HCT116 (cell line): ENCODE data around the gene GPN2. TPM values are rescaled to one million over a fixed set of nuclear protein-coding genes. Genes with fewer than 3 reads are reported as not detected.

Experiments
- ATAC-seq: fragments of 200-7000 bp; cut with Tn5 transposase; 2 replicates; pipeline ENCODE4 v1.9.1; 2020; ENCODE audit warnings: mild to moderate bottlenecking, moderate library complexity
- BruUV-seq: library from RNA; stranded (reverse); fragments of 400-500 nt; replicated peaks from 2 replicates; lab custom pipeline; 2021; lab: Mats Ljungman, UMichigan
- CTCF ChIA-PET: fragments of 300-600 bp; sonication (Branson Sonifier 250); formaldehyde crosslinking; loops from one replicate; lab custom pipeline; 2021; ENCODE audit warnings: antibody characterized with exemption; lab: Charles Lee
- POLR2A ChIA-PET: fragments of 300-600, 350-600 bp; sonication (Branson Sonifier 250); formaldehyde crosslinking; loops from one replicate; lab custom pipeline; 2021; ENCODE audit warnings: antibody characterized with exemption; lab: Charles Lee
- RAD21 ChIA-PET, 2 experiments: fragments of 300-600 bp; sonication (Branson Sonifier 250); formaldehyde crosslinking; loops; one replicate each; lab custom pipeline; 2023; ENCODE audit warnings: low total read pairs in 2 of 2; ENCODE audit not compliant: uncharacterized antibody in 2 of 2, unreplicated experiment in 2 of 2, low non-redundant PET in 1 of 2; lab: Charles Lee
- DNase-seq: peaks from one replicate; pipeline ENCODE4 v3.0.0-alpha.2; 2010; ENCODE audit warnings: low read depth, low spot score
- H2AFZ ChIP-seq: fragments of 200-600 bp; shearing (Covaris generic), sonication (generic); 2 replicates; pipeline ENCODE4 v1.6.1; 2017; ENCODE audit warnings: low read depth, mixed run types, mixed read lengths, antibody characterized with exemption, low read length; ENCODE audit not compliant: poor library complexity, severe bottlenecking
- H3K27ac ChIP-seq: 2 replicates; pipeline ENCODE4 v1.5.1; 2012; ENCODE audit warnings: low read depth, low read length
- H3K27me3 ChIP-seq: fragments of 200-600 bp; sonication (generic); 2 replicates; pipeline ENCODE4 v1.6.1; 2016; ENCODE audit warnings: mixed run types, low read length, mixed read lengths; ENCODE audit not compliant: insufficient read depth
- H3K36me3 ChIP-seq, 2 experiments: fragments of 200-500 bp in 1 of 2; fragments of 200-600 bp in 1 of 2; sonication (Bioruptor generic) in 1 of 2; sonication (generic) in 1 of 2; 2 replicates each; pipeline versions ENCODE4 v1.5.1 to v1.6.1; 2014 to 2016; ENCODE audit warnings: low read length in 2 of 2, inconsistent platforms in 1 of 2, mixed read lengths in 1 of 2, mixed run types in 1 of 2; ENCODE audit not compliant: insufficient read depth in 2 of 2, control insufficient read depth in 1 of 2
- H3K4me1 ChIP-seq, 2 experiments: fragments of 200-600 bp in 1 of 2; sonication (generic) in 1 of 2; 2 replicates each; pipeline versions ENCODE4 v1.5.1 to v1.6.1; 2012 to 2017; ENCODE audit warnings: low read length in 2 of 2, inconsistent platforms in 1 of 2, mild to moderate bottlenecking in 1 of 2, mixed read lengths in 1 of 2, mixed run types in 1 of 2, moderate library complexity in 1 of 2; ENCODE audit not compliant: insufficient read depth in 2 of 2, control insufficient read depth in 1 of 2
- H3K4me2 ChIP-seq: fragments of 200-600 bp; sonication (generic); 2 replicates; pipeline ENCODE4 v1.6.1; 2017; ENCODE audit warnings: mixed run types, low read length, mixed read lengths
- H3K4me3 ChIP-seq, 2 experiments: fragments of 200-600 bp in 1 of 2; sonication (generic) in 1 of 2; replicated peaks in 1 of 2; 2 replicates each; pipeline ENCODE4 v1.5.1; 2011 to 2016; ENCODE audit warnings: low read length in 2 of 2, control low read depth in 1 of 2, low read depth in 1 of 2, mild to moderate bottlenecking in 1 of 2, mixed read lengths in 1 of 2, mixed run types in 1 of 2
- H3K79me2 ChIP-seq: fragments of 200-600 bp; sonication (generic); 2 replicates; pipeline ENCODE4 v1.6.1; 2017; ENCODE audit warnings: mild to moderate bottlenecking, mixed run types, low read length, moderate library complexity, mixed read lengths; ENCODE audit not compliant: insufficient read depth
- H3K9ac ChIP-seq: fragments of 200-600 bp; sonication (generic); 2 replicates; pipeline ENCODE4 v1.6.1; 2016; ENCODE audit warnings: low read length, mixed read lengths
- H3K9me2 ChIP-seq: fragments of 200-600 bp; sonication (generic), shearing (Covaris generic); 2 replicates; pipeline ENCODE4 v1.6.1; 2017; ENCODE audit warnings: mixed run types, mild to moderate bottlenecking, moderate library complexity; ENCODE audit not compliant: insufficient read depth
- H3K9me3 ChIP-seq, 2 experiments: fragments of 200-500 bp in 1 of 2; fragments of 200-600 bp in 1 of 2; sonication (Bioruptor generic) in 1 of 2; sonication (generic) in 1 of 2; 2 replicates each; pipeline ENCODE4 v1.6.1; 2014 to 2017; ENCODE audit warnings: low read length in 2 of 2, mixed read lengths in 2 of 2, inconsistent platforms in 1 of 2, low read depth in 1 of 2, mild to moderate bottlenecking in 1 of 2, mixed run types in 1 of 2, moderate library complexity in 1 of 2; ENCODE audit not compliant: control insufficient read depth in 1 of 2, insufficient read depth in 1 of 2
- H4K20me1 ChIP-seq: fragments of 200-600 bp; sonication (generic), shearing (Covaris generic); 2 replicates; pipeline ENCODE4 v1.6.1; 2017; ENCODE audit warnings: mixed run types, mild to moderate bottlenecking, moderate library complexity; ENCODE audit not compliant: insufficient read depth
- ATF3 ChIP-seq: IDR thresholded peaks from 2 replicates; pipeline ENCODE4 v1.6.1; 2012
- CBX3 ChIP-seq: IDR thresholded peaks from 2 replicates; pipeline ENCODE4 v1.6.1; 2012; ENCODE audit warnings: low read depth
- CTCF ChIP-seq, 3 experiments: fragments of 200-600 bp in 1 of 3; sonication (generic) in 1 of 3; IDR thresholded peaks in 2 of 3; conservative IDR thresholded peaks in 1 of 3; 2 replicates each; pipeline ENCODE4 v1.5.1; 2012 to 2017; ENCODE audit warnings: low read depth in 2 of 3, low read length in 2 of 3, antibody characterized with exemption in 1 of 3, borderline replicate concordance in 1 of 3, control low read depth in 1 of 3, mild to moderate bottlenecking in 1 of 3, mixed read lengths in 1 of 3, mixed run types in 1 of 3, moderate library complexity in 1 of 3; ENCODE audit not compliant: insufficient read depth in 1 of 3
- EGR1 ChIP-seq: IDR thresholded peaks from 2 replicates; pipeline ENCODE4 v1.6.1; 2012; ENCODE audit warnings: low read depth
- FOSL1 ChIP-seq: IDR thresholded peaks from 2 replicates; pipeline ENCODE4 v1.6.1; 2012; ENCODE audit warnings: low read depth
- JUND ChIP-seq: IDR thresholded peaks from 2 replicates; pipeline ENCODE4 v1.6.1; 2012
- MAX ChIP-seq: IDR thresholded peaks from 2 replicates; pipeline ENCODE4 v1.6.1; 2012
- POLR2A ChIP-seq: IDR thresholded peaks from 2 replicates; pipeline ENCODE4 v1.7.0; 2011; ENCODE audit warnings: borderline replicate concordance; ENCODE audit not compliant: insufficient read depth, insufficient read length; ENCODE audit errors: extremely low read depth
- REST ChIP-seq: IDR thresholded peaks from 2 replicates; pipeline ENCODE4 v1.6.1; 2012; ENCODE audit warnings: low read depth
- SP1 ChIP-seq: IDR thresholded peaks from 2 replicates; pipeline ENCODE4 v1.6.1; 2012; ENCODE audit warnings: low read depth
- YY1 ChIP-seq: IDR thresholded peaks from 2 replicates; pipeline ENCODE4 v1.6.1; 2011; ENCODE audit warnings: low read length, low read depth, moderate library complexity, mild to moderate bottlenecking; ENCODE audit not compliant: insufficient replicate concordance; ENCODE audit errors: extremely low read depth
- intact Hi-C: fragments of 100-400 bp; cut with micrococcal nuclease; formaldehyde crosslinking; loops from 2 replicates; pipeline ENCODE4 v1.10.0; 2022
- total RNA-seq: library from RNA; stranded (reverse); gene quantifications from one replicate; pipeline ENCODE4 v1.2.1, GENCODE V29; 2021; ENCODE audit not compliant: unreplicated experiment

GPN2 gene
- total RNA-seq, 1 experiment from 2014 or later: 37.2 TPM

- Histone ChIP-seq H3K4me3 (no peak overlapping the region), H2AFZ (no peak overlapping the region), H4K20me1 (no peaks in the 10 kb centered on the region), H3K4me2 (peak overlapping the region; percentile 65), H3K4me1 (peaks cover 32 to 55% of the 10 kb centered on the region in 2 experiments), H3K9me2 (no peaks in the 10 kb centered on the region), H3K9ac (peak overlapping the region; percentile 59), H3K79me2 (peaks cover 3% of the 10 kb centered on the region; the same call in 1 of the 2 replicates), H3K36me3 (peaks cover 11 to 36% of the 10 kb centered on the region in 2 experiments; a peak in 3 of 4 replicates), H3K9me3 (no peaks in the 10 kb centered on the region), H3K27ac (peak overlapping the region; percentile 72), H3K27me3 (no peaks in the 10 kb centered on the region)
- ATAC-seq (peak; percentile 78), DNase-seq (peak; percentile 79)
- ChIA-PET CTCF (interaction anchor here (0.9 to 2.7 kb wide), 9 partner anchors 9 to 49 kb away, joined by 3 to 14 read pairs (median 5); partner anchors contain the start of gene GPN2), RAD21 (interaction anchor here (0.6 to 1.3 kb wide), 6 partner anchors 13 to 240 kb away, joined by 3 read pairs; no protein-coding TSS in a partner anchor), POLR2A (interaction anchor here (0.9 to 3.0 kb wide), 3 partner anchors 9 to 17 kb away, joined by 3 to 29 read pairs (median 4); partner anchors contain the start of gene SFN)
- intact Hi-C loops: no loop called here
- TF ChIP-seq MAX (peak; percentile 76; the same call in 1 of the 2 replicates), EGR1 (peak; percentile 93), SP1 (peak; percentile 82), JUND (peak; percentile 79), FOSL1 (peak; percentile 69), ATF3 (no peak; the same call in 1 of the 2 replicates)
- BruUV-seq: no TSS peak
These were observed 40.9 kb downstream of the GPN2 start for GRCh38 chr1:26848941-26849774.

GRCh38 chr1:26848499-26848898 lies 41.6 kb downstream of the GPN2 start:
- intact Hi-C loops: no loop called here
- ATAC-seq (no peak), DNase-seq (no peak)
- H3K4me1 ChIP-seq: peaks cover 28 to 49% of the 10 kb centered on the region in 2 experiments
- peak overlapping the region; percentile 65 for H3K4me2 ChIP-seq
- ChIA-PET RAD21 (interaction anchor here in 1 of 2 experiments (1.3 kb wide), 1 partner anchor 30 kb away, joined by 3 read pairs; no protein-coding TSS in a partner anchor), POLR2A (interaction anchor here (1.6 to 3.0 kb wide), 2 partner anchors 16 to 17 kb away, joined by 3 to 29 read pairs; partner anchors contain the start of gene SFN), CTCF (interaction anchor here (0.9 to 2.7 kb wide), 7 partner anchors 10 to 48 kb away, joined by 3 to 14 read pairs (median 5); no protein-coding TSS in a partner anchor)
- H2AFZ ChIP-seq: no peak overlapping the region
- H3K9me2 ChIP-seq: no peaks in the 10 kb centered on the region
- no peaks in the 10 kb centered on the region for H4K20me1 ChIP-seq
- H3K36me3 ChIP-seq: peaks cover 9 to 29% of the 10 kb centered on the region in 2 experiments; a peak in 3 of 4 replicates
- TF ChIP-seq CTCF (IDR thresholded peaks at IDR 0.05 in 2 of 3, conservative IDR thresholded peaks at IDR 0.05 in 1 of 3; ENCODE audit: borderline replicate concordance in 1 of 3, insufficient read depth in 1 of 3, low read depth in 2 of 3, low read length in 2 of 3): no peak
- no peak for TF ChIP-seq SP1
- no peak for TF ChIP-seq YY1
- TF ChIP-seq CBX3: no peak
- no peak for TF ChIP-seq POLR2A
- TF ChIP-seq REST: no peak
- no TSS peak for BruUV-seq
- no peaks in the 10 kb centered on the region for H3K9me3 ChIP-seq
- H3K79me2 ChIP-seq: peaks cover 4% of the 10 kb centered on the region; the same call in 1 of the 2 replicates
- peak overlapping the region; percentile 59 for H3K9ac ChIP-seq
- peak overlapping the region; percentile 72 for H3K27ac ChIP-seq
- no peak overlapping the region for H3K4me3 ChIP-seq
- H3K27me3 ChIP-seq: no peaks in the 10 kb centered on the region
